NCI-H69 (cell line): ENCODE measurements around the gene SCLY.

Experiments used
- DNase-seq: peaks from one replicate; lab custom pipeline; 2025; lab: John Stamatoyannopoulos, UW

SCLY gene

DNA sequence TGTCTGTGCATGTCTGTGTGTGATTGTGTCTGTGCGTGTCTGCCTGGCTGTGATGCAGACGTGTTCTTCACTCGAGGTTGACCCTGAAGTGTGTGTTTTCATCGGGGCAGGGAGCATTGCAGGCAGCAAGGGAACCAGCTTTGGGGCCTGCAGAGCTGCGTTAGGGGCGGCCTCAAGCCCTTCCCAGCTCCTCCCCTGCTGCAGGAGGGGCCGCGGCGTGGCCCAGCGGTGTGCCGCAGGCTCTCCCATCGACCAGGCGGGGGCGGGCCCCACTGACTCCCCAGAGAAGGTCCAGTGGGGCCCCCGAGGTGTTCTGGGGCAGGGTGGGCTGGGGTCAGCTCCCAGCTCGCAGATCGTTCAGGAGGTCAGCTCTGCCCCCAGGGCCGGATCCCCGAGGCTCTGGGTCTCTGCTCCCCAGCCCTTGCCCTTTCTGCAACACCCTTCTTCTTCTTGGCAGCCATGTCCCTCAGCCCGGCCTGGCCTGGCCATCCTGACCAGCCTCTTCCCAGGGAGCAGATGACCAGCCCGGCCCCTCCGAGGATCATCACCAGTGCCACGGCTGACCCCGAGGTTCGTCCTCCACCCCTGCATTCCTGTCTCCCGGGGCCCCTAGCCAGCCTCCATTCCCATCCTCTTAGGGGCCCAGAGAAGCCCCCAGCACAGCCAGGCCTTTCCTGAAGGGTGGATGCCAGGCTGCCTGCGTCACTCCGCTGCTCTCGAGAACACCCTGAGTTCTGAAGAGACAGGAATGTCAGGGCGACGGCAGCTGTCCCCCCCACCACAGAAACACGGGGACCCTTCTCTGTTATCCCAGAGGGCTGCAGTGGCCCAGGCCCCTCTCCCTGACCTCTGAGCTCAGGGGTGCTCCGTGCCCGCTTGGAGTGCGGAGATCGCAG lies 66.6 kb downstream of the SCLY start:
- DNase-seq = no peak

DNA sequence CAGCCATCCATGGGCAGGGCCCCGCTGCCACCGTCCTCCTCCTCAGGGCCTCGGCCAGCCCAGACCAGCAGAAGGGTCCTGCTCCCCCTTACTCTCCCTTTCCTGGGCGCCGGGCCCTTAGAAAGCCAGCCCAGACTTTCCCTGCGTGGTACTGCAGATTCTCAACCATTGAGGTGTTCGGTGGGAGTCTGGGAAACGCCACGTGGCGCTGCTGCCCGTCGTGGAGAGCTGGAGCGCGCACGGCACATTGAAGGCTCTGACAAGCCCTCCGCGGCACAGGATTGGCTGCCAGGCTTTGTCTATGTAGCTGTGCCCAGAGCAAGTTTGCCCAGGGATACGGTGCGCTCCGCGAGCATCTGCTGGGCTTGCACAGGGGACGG lies 67.2 kb downstream of the SCLY start:
- DNase-seq = no peak

DNA sequence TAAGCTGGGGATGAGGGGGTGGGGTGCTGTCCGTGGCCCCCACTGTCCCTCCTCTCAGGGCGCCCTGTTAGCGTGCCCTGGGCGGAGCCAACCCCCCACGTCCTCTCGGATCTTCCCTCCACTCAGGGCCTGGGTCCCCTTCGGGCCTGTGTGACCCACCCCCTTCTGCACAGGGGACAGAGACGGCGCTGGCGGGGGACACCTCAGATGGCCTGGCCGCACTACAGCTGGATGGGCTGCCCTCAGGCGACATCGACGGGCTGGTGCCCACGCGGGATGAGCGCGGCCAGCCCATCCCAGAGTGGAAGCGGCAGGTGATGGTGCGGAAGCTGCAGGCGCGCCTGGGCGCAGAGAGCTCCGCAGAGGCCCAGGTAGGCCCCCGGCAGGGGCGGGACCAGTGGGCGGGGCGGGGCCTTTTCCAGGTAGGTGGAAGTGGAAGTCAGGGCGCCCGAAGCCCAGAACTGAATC lies 67.8 kb downstream of the SCLY start:
- no peak for DNase-seq

- DNase-seq = no peak
Observed at GRCh38 chr2:238129166-238130010, 68.6 kb downstream of the SCLY start.

- DNase-seq = no peak
Observed at GRCh38 chr2:238130111-238130695, 69.4 kb downstream of the SCLY start.

DNA sequence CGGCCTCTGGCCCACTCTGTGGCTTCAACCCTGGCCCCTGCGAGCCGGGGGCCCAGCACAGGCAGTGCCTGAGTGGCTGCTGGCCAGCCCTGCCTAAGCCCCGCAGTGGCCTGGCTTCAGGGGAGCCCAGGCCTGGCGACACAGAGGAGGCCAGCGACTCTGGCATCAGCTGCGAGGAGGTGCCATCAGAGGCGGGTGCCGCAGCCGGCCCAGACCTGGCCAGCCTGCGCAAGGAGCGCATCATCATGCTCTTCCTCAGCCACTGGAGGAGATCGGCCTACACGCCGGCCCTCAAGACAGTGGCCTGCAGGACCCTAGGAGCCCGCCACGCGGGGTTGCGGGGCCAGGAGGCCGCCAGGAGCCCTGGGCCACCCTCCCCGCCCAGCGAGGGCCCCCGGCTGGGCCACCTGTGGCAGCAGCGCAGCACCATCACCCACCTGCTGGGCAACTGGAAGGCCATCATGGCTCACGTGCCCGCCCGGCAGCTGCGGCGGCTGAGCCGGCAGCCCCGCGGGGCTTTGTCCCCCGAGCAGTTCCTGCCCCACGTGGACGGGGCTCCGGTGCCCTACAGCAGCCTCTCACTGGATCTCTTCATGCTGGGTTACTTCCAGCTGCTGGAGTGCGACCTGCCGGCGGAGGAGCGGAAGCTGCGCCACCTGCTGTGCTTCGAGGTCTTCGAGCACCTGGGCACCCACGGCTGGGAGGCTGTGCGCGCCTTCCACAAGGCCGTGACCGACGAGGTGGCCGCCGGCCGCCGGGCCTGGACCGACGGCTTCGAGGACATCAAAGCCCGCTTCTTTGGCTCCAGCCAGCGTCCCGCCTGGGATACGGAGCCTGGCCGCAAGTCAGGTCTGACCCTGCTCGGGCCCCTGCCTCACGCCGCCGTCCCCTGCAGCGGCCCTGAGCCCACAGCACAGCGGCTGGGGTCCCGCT lies 70.2 kb downstream of the SCLY start:
- DNase-seq = peak; percentile 20

DNA sequence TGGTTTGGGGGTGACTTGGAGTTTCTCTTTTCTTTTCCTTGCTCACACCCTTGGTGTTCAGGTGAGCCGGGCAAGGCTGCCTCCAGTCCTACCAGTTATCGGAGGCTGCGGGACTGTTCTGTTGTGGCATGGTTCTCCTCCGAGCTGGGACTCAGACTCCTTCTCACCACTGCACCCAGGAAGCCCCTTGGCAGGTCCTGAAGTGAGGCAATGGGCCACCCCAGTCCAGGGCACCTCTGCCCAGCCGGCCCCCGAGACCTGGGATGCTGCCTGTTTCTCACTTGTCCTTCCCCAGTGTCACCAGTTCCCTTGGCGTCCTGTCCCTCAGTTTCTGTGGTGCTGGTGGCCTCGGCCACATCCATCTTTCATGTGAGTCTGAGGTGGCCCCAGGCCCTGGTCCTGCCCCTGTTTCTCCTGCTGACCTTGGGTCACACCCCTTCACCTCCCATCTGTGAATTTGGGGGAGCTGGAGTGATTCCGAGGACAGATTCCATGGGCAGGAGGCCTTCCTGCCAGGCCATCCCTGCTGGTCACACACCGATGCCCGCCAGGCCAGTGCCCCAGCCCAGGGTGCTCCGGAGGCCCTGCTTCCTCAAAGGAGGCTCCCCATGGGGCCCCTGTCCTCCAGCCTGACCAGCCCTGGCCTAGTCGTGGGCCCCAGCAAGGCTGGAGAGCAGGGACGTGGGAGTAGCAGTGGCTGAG lies 71.1 kb downstream of the SCLY start:
- DNase-seq = no peak

GRCh38 chr2:238132463-238133450 lies 72.0 kb downstream of the SCLY start:
- DNase-seq = no peak

- peak; percentile 9 for DNase-seq
Observed at GRCh38 chr2:238133499-238134392, 72.9 kb downstream of the SCLY start.

DNA sequence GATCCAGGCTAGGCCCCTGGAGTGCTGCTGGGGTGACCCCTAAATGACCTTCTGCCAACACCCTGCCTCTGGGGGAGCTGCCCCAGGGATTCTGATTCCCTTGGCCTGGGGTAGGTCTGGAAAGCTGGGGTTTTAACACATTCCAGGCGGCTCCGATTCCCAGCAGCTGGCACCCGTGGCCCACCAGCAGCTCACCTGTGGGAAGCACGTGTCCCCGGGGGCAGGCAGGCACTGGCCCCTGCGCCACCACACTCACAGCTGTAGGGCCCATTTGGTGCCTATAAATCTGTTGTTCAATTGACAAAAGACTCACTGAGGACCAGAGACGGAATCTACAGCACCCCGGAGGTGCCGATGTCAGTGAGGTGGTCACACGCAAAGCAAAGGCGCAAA lies 73.6 kb downstream of the SCLY start:
- no peak for DNase-seq

GRCh38 chr2:238135601-238136150 lies 74.9 kb downstream of the SCLY start:
- DNase-seq = no peak

- DNase-seq = no peak
Observed at GRCh38 chr2:238136820-238137537, 76.2 kb downstream of the SCLY start.

DNA sequence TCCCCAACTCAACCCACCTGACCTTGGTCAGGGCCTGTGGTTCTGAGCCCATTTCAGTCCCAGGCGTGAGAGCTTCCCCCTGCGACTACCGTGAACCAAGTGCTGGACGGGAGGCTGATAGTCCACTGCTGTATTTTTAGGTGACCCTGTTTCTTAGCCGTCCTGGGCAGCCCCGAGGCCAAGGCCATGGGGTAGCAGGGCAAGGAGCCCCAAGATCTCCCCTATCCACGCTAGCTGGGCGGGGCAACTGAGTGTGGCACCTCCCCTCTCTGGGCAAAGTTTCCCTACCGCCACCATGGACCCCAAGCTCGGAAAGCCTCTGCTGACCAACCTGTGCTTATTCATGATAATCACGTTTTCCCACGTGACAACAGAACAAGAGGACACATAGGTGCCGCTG lies 77.1 kb downstream of the SCLY start:
- DNase-seq = no peak

DNA sequence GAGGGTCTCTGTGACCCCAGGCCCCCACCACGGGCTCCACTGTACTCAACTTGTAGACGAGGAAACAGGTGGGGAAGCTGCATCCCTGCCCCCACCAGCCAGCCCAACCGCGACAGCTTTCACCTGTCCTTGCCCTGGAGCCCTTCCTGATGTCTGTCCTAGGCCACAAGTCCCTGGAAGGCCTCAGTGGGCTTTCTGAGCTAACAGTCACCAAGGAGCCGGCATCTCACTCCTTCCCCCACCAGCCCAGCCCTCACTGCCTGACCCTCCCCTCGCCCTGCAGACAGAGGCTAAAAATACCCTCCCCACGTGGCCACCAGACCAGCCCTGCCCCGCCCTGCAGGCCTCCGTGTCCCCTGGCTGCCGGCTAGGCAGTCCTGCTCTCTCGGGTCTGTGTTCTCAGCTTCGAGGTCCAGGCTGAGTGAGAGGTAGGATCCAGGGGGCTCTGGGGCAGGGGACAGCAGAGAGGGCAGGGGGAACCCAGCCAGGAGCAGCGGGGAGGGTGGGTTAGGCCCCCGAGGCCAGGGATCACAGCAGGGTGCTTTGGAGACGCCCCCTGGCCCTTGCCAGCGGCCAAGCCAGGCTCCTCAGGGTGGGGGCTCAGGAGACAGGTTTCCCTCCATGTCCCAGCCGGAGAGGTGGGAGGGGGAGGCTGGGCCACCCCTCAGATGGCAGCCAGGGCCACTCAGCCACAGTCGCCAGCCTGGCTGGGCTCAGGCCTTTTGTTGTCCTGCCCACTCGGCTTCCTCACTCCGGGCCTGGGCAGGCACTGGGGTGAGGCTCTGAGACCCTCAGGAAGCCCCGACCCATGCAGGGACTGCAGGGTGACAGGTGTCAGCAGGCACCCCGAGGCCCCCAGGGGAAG lies 77.8 kb downstream of the SCLY start, which contains the start of gene KLHL30:
KLHL30 (plus strand) TSS at position 338 of the 865 bp plus-strand sequence. CDS start 2,087 bp downstream, outside the sequence.
- DNase-seq = no peak

GRCh38 chr2:238139196-238140039 lies 78.6 kb downstream of the SCLY start:
- DNase-seq = no peak
